ENCODE results near the gene EFNB2. TPM values are rescaled to one million over a fixed set of nuclear protein-coding genes. Genes with fewer than 3 reads are reported as not detected.

The EFNB2 gene
- total and polyA plus RNA-seq, 2 experiments from 2014 or later: 11.1 to 12.2 TPM

DNA sequence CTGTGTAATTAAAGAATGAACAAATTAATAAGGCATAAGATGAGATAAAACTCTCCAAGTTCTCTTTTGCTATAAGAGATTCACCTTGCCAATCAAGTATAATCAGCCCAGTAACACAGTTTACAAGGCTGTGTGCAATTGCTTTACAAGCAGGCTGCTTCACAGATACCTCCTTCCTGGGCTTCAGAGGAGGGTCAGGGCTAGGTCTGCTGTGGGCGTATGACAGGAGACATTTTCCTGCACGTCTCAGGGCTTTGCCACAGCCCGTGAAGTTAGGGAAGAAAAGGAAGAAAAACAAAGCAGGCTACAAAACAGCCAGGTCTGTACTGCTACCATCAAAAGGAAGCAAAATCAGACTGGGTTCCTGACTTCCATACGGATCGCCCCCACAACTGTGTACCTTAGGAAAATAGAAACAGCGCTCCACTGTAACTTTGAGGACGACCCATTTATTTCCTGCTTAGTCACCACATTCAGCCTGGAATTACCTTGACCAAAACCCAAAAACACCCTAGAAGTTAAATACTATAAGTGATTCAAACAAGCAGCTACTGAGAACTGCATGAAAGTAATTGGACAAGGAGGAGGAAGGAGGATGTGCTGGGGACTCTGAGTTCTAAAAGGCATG is 12.4 kb downstream of the EFNB2 start:
- H3K9me3 ChIP-seq (ENCODE audit: low read depth): no peaks in the 10 kb centered on the region
- TF ChIP-seq, protein P1, sequence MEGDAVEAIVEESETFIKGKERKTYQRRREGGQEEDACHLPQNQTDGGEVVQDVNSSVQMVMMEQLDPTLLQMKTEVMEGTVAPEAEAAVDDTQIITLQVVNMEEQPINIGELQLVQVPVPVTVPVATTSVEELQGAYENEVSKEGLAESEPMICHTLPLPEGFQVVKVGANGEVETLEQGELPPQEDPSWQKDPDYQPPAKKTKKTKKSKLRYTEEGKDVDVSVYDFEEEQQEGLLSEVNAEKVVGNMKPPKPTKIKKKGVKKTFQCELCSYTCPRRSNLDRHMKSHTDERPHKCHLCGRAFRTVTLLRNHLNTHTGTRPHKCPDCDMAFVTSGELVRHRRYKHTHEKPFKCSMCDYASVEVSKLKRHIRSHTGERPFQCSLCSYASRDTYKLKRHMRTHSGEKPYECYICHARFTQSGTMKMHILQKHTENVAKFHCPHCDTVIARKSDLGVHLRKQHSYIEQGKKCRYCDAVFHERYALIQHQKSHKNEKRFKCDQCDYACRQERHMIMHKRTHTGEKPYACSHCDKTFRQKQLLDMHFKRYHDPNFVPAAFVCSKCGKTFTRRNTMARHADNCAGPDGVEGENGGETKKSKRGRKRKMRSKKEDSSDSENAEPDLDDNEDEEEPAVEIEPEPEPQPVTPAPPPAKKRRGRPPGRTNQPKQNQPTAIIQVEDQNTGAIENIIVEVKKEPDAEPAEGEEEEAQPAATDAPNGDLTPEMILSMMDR (IDR thresholded peaks at IDR 0.05; ENCODE audit: low read depth, low read length): no peak
- no peak overlapping the region for H3K4me3 ChIP-seq
- H3K36me3 ChIP-seq: no peaks in the 10 kb centered on the region
- no peak for DNase-seq (ENCODE audit: low read depth in 1 of 2, low spot score in 1 of 2)
- no peak overlapping the region for H3K27ac ChIP-seq
- peaks cover 13% of the 10 kb centered on the region for H3K4me1 ChIP-seq (ENCODE audit: low read depth)
- H3K27me3 ChIP-seq: no peaks in the 10 kb centered on the region

DNA sequence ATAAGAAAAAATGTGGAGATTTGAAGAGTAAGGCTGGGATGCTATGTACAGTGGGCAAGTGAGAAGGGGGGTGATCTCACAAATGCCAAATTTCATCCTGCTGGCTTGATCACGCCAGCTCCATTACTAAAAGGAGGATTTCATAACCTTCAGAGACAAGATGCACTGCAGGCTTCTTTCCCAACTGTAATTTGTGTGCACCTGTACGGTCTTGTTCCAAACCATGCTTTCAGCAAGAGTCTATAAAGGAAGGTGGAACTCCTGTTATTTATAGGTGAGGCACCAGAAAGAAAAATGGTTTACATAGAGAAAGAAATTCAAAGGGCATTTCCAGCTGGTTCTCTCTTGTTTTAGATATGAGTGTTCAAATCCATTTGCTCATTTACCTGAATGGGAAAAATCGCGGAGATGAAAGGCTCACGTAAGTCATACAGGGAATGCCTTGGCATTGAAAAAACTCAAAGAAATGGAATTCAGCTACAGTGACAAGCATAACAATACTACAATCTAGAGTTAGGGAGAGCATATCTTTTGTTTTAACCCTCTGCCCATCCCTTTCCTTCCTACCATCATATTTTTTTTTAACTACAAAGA is 13.3 kb downstream of the EFNB2 start:
- DNase-seq (ENCODE audit: low read depth in 1 of 2, low spot score in 1 of 2): no peak
- TF ChIP-seq, protein P1 (IDR thresholded peaks at IDR 0.05; ENCODE audit: low read depth, low read length): no peak
- no peaks in the 10 kb centered on the region for H3K36me3 ChIP-seq
- no peaks in the 10 kb centered on the region for H3K27me3 ChIP-seq
- no peaks in the 10 kb centered on the region for H3K9me3 ChIP-seq (ENCODE audit: low read depth)
- H3K4me3 ChIP-seq: no peak overlapping the region
- peaks cover 7% of the 10 kb centered on the region for H3K4me1 ChIP-seq (ENCODE audit: low read depth)
- H3K27ac ChIP-seq: no peak overlapping the region

DNA sequence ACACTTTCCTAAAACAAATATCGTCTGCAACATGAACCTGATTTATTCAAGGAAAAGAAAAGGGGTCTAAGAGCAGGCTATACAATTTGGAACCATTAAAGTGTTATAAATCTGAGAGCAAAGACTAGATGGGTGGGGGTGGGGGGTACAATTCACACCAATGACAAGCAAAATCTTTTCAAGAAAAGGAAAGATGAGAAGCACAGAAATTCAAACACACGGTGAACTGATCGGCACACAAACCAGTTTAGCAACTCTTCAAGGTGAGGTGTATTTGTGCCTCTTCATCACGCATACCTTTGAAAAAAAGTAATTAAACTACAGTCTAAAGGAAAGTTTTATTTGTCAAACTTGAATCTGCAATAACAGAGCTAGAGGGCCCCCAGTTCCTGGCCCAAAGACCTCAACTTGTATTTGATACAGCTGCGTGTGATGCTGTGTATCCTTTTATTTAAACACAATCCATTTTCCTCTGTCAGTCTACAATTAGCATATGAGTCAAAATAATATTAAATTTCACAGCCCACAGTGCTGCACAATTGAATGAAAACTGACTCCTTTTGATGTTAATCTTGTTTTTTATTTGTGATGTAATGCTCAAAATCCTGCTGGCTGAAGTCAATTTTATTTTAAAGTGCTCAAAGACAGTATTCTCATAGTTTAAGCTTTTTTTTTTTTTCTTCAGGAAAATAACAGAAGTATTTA is 14.2 kb downstream of the EFNB2 start:
- Histone ChIP-seq H3K4me1 (ENCODE audit: low read depth) (peaks cover 6% of the 10 kb centered on the region), H3K4me3 (no peak overlapping the region)
- TF ChIP-seq, protein P1 (IDR thresholded peaks at IDR 0.05; ENCODE audit: low read depth, low read length): no peak

DNA sequence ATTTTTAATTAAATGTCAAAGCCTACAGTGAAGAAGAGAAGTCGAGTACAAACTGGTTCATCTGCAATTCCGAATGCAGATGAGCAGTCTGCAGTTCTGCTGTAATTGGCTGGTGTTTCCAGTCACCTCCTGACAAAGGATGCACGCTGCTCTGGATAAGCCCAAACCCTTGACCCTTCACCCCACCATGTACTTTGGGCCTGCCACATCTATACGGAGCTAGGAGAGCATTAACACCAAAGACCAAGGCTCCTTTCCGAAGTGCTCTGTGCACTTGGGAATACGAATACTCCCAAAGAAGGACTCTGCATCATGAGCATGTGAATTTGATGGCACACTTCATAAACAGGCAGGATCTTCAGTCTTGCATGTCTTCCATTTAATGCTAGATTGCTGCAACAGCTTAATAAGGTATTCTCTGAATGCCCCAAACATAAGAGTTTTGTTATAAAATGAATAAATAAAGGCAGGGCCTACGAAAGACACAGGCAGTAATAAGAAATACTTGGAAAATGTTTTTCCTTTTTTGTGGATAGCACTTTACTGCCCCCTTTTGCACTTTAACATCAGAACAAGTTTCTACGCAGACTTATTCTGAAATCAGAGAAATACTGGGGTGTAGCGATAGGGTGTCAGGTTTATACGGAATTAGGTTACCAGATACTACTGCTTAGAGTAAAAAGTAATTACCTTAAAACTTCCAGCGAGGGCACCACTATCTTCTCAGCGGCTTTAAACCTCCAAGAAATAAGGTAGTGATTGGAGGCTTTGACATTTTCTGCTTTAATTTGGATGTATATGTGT is 15.0 kb downstream of the EFNB2 start:
- H3K27ac ChIP-seq: no peak overlapping the region
- H3K4me1 ChIP-seq (ENCODE audit: low read depth): peaks cover 6% of the 10 kb centered on the region
- H3K27me3 ChIP-seq: no peaks in the 10 kb centered on the region

More for the DNA sequence above, 14.2 kb downstream of the EFNB2 start:
- no peak overlapping the region for H3K27ac ChIP-seq
- no peaks in the 10 kb centered on the region for H3K36me3 ChIP-seq
- H3K9me3 ChIP-seq (ENCODE audit: low read depth): no peaks in the 10 kb centered on the region
- no peaks in the 10 kb centered on the region for H3K27me3 ChIP-seq
- DNase-seq (ENCODE audit: low read depth in 1 of 2, low spot score in 1 of 2): no peak

DNA sequence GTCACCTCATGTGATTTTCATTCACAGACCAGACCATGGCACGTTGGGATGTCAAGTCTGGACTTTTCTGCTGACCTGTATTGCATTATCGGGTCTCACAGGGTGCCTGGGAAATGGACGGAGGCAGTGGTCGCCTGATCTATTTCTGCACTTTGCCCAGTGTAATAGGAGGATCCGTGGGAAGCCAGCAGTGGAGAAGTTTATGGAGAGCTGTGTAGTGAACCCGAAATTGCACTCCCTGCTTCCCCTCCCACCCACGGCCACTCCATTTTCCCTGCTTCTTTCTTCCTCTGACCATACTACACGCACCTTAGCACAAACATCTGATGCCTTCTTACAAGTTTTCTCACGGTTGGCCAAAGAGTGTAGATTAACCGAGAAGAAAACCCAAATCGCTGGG is 16.9 kb downstream of the EFNB2 start:
- TF ChIP-seq, protein P1 (IDR thresholded peaks at IDR 0.05; ENCODE audit: low read depth, low read length): no peak
- Histone ChIP-seq H3K9me3 (ENCODE audit: low read depth) (no peaks in the 10 kb centered on the region), H3K36me3 (no peaks in the 10 kb centered on the region), H3K27me3 (no peaks in the 10 kb centered on the region), H3K4me1 (ENCODE audit: low read depth) (peaks cover 6% of the 10 kb centered on the region), H3K4me3 (no peak overlapping the region), H3K27ac (no peak overlapping the region)
- DNase-seq (ENCODE audit: low read depth in 1 of 2, low spot score in 1 of 2): no peak

More for the DNA sequence above, 15.0 kb downstream of the EFNB2 start:
- peak; percentile 24 to 60 for DNase-seq (ENCODE audit: low read depth in 1 of 2, low spot score in 1 of 2)
- H3K36me3 ChIP-seq: no peaks in the 10 kb centered on the region
- H3K4me3 ChIP-seq: no peak overlapping the region
- no peaks in the 10 kb centered on the region for H3K9me3 ChIP-seq (ENCODE audit: low read depth)
- TF ChIP-seq, protein P1 (IDR thresholded peaks at IDR 0.05; ENCODE audit: low read depth, low read length): peak; percentile 53

Data from cardiac muscle cell (in vitro differentiated cells and primary cell).